HUES6 (cell line): Measurements from ENCODE around the gene FGD4.

Experiments used
- H3K27ac ChIP-seq: 2 replicates; pipeline ENCODE4 v1.7.0; 2013; ENCODE audit warnings: low read depth, mild to moderate bottlenecking, low read length, inconsistent platforms
- H3K27me3 ChIP-seq: 2 replicates; pipeline ENCODE4 v1.6.1; 2013; ENCODE audit warnings: low read length; ENCODE audit not compliant: control insufficient read depth, insufficient read depth
- H3K36me3 ChIP-seq: 2 replicates; pipeline ENCODE4 v1.6.1; 2013; ENCODE audit warnings: low read length; ENCODE audit not compliant: control insufficient read depth, insufficient read depth
- H3K4me1 ChIP-seq: 2 replicates; pipeline ENCODE4 v1.6.1; 2013; ENCODE audit warnings: low read length; ENCODE audit not compliant: control insufficient read depth, insufficient read depth
- H3K4me3 ChIP-seq: 2 replicates; pipeline ENCODE4 v1.5.1; 2013; ENCODE audit warnings: low read depth, low read length
- H3K9ac ChIP-seq: one replicate; pipeline ENCODE4 v1.6.1; 2013; ENCODE audit warnings: mild to moderate bottlenecking, low read length
- H3K9me3 ChIP-seq: 2 replicates; pipeline ENCODE4 v1.6.1; 2013; ENCODE audit warnings: low read depth, low read length; ENCODE audit not compliant: control insufficient read depth, insufficient read depth

The FGD4 gene

DNA sequence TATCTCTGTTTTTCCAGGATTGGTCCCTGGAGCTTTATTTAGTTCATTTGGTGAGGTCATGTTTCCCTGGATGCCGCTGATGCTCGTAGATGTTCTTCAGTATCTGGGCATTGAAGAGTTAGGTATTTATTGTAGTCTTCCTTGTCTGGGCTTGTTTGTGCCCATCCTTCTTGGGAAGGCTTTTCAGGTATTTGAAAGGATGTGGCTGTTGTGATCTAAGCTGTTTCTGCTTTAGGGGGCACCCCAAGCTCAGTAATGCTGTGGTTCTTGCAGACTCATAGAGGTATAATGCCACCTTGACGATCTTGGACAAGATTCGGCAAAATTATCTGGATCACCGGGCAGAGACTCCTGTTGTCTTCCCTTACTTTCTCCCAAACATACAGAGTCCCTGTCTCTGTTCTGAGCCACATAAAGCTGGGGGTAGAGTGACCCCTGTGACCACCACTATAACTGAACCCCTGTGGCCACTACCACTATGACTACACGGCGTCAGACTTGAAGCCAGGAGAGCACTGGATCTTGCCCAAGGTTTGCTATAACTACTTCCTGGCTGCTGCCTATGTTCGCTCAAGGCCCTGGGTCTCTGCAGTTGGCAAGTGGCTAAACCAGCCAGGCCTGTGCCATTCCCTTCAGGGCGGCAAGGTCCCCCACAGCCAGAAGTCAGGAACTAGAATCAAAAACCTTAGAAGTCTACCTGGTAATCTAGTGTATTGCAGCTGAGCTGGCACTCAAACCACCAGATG, 40.9 kb downstream of the FGD4 start:
- Histone ChIP-seq H3K4me3 (no peak overlapping the region), H3K9me3 (no peaks in the 10 kb centered on the region), H3K27me3 (no peaks in the 10 kb centered on the region), H3K4me1 (peaks cover 46% of the 10 kb centered on the region), H3K9ac (no peak overlapping the region), H3K36me3 (peaks cover 3% of the 10 kb centered on the region; the same call in 1 of the 2 replicates), H3K27ac (0 out of 2 replicates have a peak overlapping the region, but pooled peaks have one; percentile 3)

DNA sequence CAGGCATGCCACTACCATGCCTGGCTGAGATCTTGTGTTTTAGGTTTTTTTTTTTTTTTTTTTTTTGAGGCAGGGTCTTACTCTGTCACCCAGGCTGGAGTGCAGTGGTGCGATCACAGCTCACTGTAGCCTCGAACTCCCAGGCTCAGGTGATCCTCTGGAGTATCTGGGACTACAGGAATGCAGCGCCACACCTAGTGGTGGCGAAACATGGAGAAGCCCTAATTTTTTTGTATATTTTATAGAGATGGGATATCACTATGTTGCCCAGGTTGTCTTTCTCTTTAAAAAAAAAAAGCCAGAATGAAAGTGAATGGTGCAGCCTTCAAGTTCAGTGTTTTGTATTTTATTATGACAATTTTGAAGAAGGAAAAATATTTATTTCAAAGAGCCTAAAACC, 44.1 kb downstream of the FGD4 start:
- no peaks in the 10 kb centered on the region for H3K27me3 ChIP-seq
- 0 out of 2 replicates have a peak, but pooled peaks cover 3% of the 10 kb centered on the region for H3K36me3 ChIP-seq
- no peak overlapping the region for H3K4me3 ChIP-seq
- H3K4me1 ChIP-seq: peaks cover 56% of the 10 kb centered on the region
- no peak overlapping the region for H3K27ac ChIP-seq
- no peak overlapping the region for H3K9ac ChIP-seq
- H3K9me3 ChIP-seq: no peaks in the 10 kb centered on the region

DNA sequence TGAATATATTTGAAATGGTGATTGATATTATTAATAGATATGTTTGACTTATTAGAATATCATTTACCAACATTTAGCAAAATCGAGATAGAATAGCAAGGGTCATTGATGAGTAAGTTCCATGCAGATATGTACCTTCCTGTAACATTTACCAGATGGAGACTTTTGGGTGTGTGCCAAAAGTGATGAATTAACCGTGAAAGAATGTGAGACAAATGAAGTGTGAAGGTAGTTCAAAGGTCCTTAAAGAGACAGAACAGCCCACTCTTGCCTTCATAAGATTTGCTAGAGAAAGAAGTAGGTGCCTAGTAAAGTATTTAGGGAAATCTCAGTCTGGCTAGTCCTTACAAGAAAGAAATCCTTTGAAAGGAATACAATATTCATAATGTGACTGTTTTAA, 45.5 kb downstream of the FGD4 start:
- H3K9me3 ChIP-seq: no peaks in the 10 kb centered on the region
- peaks cover 55% of the 10 kb centered on the region for H3K4me1 ChIP-seq
- H3K4me3 ChIP-seq: no peak overlapping the region
- H3K9ac ChIP-seq: no peak overlapping the region
- no peak overlapping the region for H3K27ac ChIP-seq
- no peaks in the 10 kb centered on the region for H3K27me3 ChIP-seq
- 0 out of 2 replicates have a peak, but pooled peaks cover 3% of the 10 kb centered on the region for H3K36me3 ChIP-seq

DNA sequence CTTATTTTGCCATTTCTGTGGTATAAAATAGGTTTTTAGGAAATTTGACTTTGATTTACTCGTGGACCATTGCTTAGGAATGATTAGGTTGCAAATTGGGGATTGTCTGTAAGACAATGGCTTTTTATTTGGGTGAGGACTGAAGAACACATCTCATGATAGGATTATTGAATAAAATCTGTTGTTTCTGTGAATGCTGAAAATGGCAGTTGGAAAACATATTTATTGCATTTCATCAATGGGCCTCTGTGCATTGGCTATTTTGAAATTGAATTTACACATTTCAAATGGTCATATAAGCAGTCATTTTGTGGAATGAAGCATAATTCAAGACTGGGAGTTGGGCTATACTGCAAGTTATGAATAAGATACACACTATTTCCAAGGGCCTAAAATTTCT, 46.0 kb downstream of the FGD4 start:
- Histone ChIP-seq H3K9me3 (no peaks in the 10 kb centered on the region), H3K36me3 (0 out of 2 replicates have a peak, but pooled peaks cover 2% of the 10 kb centered on the region), H3K9ac (no peak overlapping the region), H3K4me1 (peaks cover 52% of the 10 kb centered on the region), H3K4me3 (no peak overlapping the region), H3K27me3 (no peaks in the 10 kb centered on the region), H3K27ac (peak overlapping the region; percentile 25; the same call in 1 of the 2 replicates)

DNA sequence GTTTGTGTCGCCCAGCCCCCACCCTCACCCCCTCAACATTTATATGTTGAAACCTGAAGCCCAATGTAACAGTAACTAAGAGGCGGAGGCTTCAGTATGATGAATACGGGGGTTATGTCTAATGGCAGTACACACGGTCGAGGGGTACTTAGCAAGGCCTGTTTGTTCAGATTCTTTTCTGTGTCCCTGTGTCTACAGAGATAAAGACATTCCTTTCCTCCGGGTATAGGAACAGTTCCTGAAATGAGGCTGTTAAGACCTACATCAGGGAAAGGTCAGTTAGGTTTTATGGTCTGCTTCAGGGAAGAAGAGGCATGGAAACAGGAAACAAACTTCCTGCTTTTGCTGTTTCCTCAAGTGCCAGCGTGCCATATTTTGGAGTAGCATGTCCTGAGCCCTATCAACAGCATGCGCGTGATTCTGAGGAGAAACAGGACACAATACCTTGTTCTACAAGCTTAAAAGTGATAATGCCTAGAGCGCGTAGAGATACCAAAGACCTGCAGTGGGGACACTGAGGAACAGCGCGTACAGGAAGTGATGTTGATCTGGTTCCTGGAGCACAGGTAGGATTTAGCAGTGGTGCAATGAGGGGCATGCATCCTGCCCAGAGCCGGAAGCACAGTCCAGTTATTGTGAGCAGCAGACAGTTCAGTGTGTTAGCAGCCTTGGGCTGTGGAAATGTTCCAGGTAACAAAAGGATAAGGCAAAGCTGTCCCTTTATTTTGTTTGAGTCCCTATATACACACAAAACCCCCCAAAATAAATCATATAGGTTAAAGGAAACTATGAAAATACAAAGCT, 47.2 kb downstream of the FGD4 start:
- H3K27ac ChIP-seq: peak overlapping the region; percentile 42
- H3K36me3 ChIP-seq: no peaks in the 10 kb centered on the region
- no peak overlapping the region for H3K4me3 ChIP-seq
- H3K4me1 ChIP-seq: peaks cover 50% of the 10 kb centered on the region
- no peak overlapping the region for H3K9ac ChIP-seq
- no peaks in the 10 kb centered on the region for H3K9me3 ChIP-seq
- no peaks in the 10 kb centered on the region for H3K27me3 ChIP-seq

DNA sequence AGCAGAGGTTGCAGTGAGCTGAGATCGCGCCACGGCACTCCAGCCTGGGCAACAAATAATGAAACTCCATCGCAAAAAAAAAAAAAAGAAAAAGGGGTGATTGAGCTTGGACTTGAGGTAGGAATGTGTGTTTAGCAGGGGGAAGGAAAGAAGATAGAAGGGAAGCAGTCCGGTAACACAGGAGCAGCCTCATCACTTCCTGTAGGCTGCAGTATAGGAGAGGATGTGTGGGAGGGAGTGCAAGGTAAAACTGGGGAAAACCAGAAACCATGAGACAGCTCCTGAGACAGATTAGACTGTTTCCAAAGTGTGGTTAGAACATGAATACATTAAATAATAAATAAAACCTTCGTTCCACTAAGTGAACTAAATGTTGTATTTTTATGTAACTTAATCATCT, 49.2 kb downstream of the FGD4 start:
- Histone ChIP-seq H3K4me3 (no peak overlapping the region), H3K27me3 (no peaks in the 10 kb centered on the region), H3K9me3 (no peaks in the 10 kb centered on the region), H3K4me1 (peaks cover 64% of the 10 kb centered on the region), H3K27ac (no peak overlapping the region), H3K36me3 (no peaks in the 10 kb centered on the region), H3K9ac (no peak overlapping the region)

DNA sequence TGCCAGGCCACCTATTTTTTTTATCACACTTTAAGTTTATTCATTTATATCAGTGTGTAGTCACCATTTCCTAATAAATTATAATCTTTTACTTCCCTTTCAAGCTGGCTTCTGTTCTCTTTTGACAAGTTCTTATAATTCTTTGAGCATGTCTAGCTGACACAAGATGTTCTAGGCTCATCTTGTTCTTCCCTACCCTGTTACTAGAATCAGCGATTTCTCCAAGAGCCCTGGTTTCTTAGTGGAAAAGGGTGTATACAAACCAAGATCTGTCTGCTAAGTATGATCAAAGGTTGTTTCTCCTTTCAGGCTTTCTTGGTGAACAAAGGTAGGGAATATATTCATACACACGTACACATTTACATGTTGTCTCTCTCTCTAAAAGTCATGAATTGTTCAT, 51.0 kb downstream of the FGD4 start:
- Histone ChIP-seq H3K36me3 (no peaks in the 10 kb centered on the region), H3K9me3 (no peaks in the 10 kb centered on the region), H3K9ac (no peak overlapping the region), H3K27ac (no peak overlapping the region), H3K4me1 (peaks cover 65% of the 10 kb centered on the region), H3K4me3 (no peak overlapping the region), H3K27me3 (no peaks in the 10 kb centered on the region)

DNA sequence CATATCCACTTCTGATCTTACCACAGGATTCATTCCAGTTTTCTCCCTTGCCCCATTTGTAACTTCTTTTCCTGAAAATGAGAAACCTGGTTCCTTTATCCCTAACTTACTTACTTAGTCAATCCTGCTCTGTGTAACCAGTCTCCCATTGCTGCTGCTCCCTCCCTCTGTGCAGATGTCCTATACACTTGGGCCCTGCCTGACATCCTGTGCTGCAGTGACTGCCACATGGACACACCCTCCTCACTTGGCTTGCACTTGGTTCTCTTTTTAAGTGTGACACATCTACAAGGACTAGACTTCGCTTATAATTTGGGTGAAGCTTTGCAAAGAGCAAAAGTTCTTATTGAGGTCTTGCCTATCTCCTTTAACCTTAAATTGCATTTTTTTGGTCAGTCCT, 51.4 kb downstream of the FGD4 start:
- peaks cover 65% of the 10 kb centered on the region for H3K4me1 ChIP-seq
- H3K27me3 ChIP-seq: no peaks in the 10 kb centered on the region
- H3K9ac ChIP-seq: no peak overlapping the region
- H3K27ac ChIP-seq: no peak overlapping the region
- H3K9me3 ChIP-seq: no peaks in the 10 kb centered on the region
- H3K4me3 ChIP-seq: no peak overlapping the region
- no peaks in the 10 kb centered on the region for H3K36me3 ChIP-seq

DNA sequence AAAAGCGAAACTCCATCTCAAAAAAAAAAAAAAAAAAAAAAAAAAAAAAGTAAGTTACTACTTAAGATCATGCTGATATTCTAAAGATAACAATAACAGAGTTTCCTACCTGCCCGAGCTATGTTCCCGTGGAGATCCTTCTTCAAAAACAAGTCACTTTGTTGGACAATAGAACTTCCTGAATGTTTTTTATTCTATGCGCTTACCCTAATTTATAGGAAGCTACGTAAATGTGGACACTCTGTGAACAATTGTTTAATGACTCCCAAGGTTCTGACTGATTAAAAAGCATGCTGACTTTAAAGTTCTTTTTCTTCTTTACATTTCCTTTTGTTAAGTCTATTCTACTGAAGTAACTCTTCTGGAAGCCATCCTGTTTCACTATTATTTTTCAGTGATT, 52.5 kb downstream of the FGD4 start:
- no peak overlapping the region for H3K4me3 ChIP-seq
- peak overlapping the region; percentile 59; the same call in 1 of the 2 replicates for H3K27ac ChIP-seq
- no peak overlapping the region for H3K9ac ChIP-seq
- no peaks in the 10 kb centered on the region for H3K27me3 ChIP-seq
- no peaks in the 10 kb centered on the region for H3K36me3 ChIP-seq
- H3K4me1 ChIP-seq: peaks cover 65% of the 10 kb centered on the region
- H3K9me3 ChIP-seq: no peaks in the 10 kb centered on the region

DNA sequence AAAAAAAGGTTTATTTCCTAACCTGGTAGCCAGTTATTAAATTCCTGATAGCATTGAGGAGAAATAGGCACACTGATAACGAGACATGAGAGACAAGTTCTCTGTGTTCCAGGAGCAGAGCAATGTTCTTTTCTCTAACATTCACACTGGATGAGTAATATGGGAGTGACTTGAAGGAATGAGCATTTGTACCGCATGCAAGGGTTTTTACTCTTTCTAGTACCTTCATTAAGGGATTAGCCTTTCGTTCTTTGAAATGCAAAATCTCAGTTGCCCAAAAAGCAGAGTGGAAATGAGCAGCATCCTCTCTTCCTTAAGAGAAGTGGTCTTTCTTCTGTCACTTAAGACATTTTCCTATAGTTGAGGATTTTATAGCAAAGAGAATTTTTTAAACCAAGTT, 54.7 kb downstream of the FGD4 start:
- Histone ChIP-seq H3K9ac (peak overlapping the region; percentile 52), H3K9me3 (no peaks in the 10 kb centered on the region), H3K27me3 (no peaks in the 10 kb centered on the region), H3K4me3 (peak overlapping the region; percentile 32), H3K36me3 (no peaks in the 10 kb centered on the region), H3K4me1 (peaks cover 62% of the 10 kb centered on the region), H3K27ac (peak overlapping the region; percentile 95)

DNA sequence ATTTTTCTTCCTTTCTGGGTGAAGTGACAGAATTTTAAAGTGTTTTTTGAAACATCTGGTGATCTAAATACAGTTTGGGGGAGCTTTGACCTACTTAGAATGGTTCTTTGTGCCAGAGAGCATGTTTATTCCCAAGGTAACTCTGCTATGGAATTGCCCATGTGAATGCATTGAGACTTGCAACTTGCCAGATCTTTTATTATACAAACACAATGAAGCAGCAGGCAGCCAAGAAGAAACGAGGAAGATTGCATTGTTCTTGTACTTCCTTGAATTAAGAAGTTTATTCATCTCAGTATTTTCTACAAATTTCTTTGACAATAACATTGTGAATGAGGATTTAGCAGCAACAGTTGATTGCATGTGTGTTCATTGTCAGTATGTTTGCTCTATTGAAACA, 55.5 kb downstream of the FGD4 start:
- Histone ChIP-seq H3K27ac (peak overlapping the region; percentile 95), H3K9me3 (no peaks in the 10 kb centered on the region), H3K4me3 (peak overlapping the region; percentile 28), H3K27me3 (no peaks in the 10 kb centered on the region), H3K9ac (peak overlapping the region; percentile 52), H3K4me1 (peaks cover 62% of the 10 kb centered on the region), H3K36me3 (no peaks in the 10 kb centered on the region)
